GM12801 (cell line): ENCODE data around the gene DNAH17.

Source experiments
- TF ChIP-seq, protein P1 (sequence below): IDR thresholded peaks from one replicate; pipeline ENCODE4 v1.5.1; 2011; ENCODE audit warnings: control low read depth; ENCODE audit not compliant: insufficient read length; ENCODE audit errors: extremely low read depth

The DNAH17 gene

GRCh38 chr17:78460176-78460675, 117.0 kb downstream of the DNAH17 start:
- TF ChIP-seq, protein P1, sequence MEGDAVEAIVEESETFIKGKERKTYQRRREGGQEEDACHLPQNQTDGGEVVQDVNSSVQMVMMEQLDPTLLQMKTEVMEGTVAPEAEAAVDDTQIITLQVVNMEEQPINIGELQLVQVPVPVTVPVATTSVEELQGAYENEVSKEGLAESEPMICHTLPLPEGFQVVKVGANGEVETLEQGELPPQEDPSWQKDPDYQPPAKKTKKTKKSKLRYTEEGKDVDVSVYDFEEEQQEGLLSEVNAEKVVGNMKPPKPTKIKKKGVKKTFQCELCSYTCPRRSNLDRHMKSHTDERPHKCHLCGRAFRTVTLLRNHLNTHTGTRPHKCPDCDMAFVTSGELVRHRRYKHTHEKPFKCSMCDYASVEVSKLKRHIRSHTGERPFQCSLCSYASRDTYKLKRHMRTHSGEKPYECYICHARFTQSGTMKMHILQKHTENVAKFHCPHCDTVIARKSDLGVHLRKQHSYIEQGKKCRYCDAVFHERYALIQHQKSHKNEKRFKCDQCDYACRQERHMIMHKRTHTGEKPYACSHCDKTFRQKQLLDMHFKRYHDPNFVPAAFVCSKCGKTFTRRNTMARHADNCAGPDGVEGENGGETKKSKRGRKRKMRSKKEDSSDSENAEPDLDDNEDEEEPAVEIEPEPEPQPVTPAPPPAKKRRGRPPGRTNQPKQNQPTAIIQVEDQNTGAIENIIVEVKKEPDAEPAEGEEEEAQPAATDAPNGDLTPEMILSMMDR: no peak

GRCh38 chr17:78459696-78460095, 117.5 kb downstream of the DNAH17 start:
- TF ChIP-seq, protein P1: no peak

DNA sequence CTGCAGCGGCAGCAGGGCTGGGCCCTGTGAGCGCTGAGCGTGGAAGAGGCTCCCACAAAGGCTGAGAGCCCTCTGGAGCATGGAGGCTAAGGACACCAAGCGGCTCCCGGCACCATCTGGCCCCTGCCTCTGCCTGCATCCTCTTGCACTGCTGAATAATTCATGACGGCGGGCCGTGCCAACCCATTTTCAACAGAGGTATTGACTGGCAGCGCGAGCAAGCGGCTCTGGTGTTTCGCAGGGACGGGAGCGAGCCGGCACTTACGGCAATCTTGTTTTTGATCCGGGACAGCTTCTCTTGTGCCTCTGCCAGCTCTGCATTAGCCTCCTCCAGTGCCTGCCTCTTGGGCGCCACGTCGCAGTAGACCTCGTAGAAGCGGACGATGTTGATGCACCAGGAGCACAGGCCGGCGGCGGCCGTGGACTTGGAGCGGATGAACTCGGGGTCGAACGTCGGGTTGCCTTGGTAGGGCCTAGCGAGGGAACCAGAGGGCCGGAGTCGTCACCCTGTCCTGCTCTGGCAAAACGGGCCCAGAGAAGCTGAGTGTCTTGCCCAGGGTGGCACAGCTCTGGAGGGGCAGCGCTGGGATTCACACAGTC, 118.4 kb downstream of the DNAH17 start:
- TF ChIP-seq, protein P1: no peak

DNA sequence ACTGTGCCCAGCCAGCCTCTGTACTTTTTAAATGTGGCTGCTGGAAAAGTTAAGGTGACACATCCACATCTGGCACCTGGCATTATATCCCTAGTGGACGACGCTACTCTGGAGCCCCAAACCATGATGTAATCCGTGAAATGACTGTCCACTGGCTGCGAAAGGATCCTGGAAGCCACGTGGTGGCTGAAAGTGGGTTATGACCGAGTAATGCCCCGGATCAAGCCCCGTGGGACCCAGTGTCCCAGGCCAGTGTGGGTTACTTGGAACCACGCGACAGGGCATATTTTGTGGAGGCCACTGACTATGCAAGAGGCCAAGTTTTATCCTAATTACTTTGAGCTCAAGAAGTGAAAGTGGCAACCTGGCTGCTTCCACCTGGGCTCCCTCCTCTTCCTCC, 119.1 kb downstream of the DNAH17 start:
- TF ChIP-seq, protein P1: no peak

GRCh38 chr17:78454346-78454745, 122.8 kb downstream of the DNAH17 start:
- TF ChIP-seq, protein P1: no peak

DNA sequence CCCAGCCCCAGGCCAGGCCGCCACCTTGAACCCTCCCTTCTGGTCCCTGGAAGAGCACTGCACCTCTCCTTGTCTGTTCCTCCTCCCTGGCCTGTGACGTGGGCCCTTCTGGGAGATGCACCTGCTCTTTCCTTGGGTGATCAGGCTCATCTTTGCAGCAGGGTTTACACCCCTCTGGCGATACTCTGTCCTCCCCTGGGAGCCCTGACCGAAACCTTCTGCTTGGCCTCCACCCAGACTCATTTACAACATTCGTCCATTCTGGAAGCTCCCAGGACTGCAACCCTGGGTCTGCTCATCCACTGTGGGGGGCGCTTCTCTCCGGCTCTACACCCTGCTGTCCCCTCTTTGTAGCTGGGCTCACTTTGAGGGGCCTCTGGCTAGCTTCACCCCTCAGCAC, 125.4 kb downstream of the DNAH17 start:
- TF ChIP-seq, protein P1: no peak

DNA sequence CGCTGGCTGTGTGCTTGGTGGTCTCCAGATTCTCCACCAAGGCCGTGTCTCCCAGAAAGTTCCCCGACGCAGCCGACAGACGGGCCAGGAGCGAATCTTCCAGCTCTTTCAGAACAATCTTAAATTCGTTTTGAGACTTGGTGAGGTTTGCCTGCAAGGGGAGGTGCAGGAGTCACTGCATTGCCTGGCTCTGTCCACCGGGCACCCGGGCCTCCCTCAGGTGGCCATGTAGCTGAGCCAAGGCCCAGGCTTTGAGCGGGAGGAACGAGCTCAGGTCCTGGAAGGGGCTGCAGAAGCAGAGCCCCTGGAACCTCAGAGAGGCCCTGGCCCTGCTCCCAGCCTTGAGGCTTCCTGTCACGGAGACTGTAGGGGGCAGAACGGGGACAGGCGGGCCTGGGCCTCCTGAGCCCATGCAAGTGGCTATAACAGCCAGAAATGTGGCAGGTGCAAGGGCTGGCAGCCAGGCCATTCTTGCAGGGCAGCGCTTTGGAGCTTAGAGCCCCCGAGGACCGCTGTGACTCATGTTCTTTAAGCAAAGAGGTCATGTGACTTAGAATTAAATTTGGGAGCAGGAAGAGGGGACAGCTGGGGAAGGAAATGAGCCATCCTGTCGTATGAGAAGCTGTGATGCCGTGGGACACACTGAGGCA, 126.4 kb downstream of the DNAH17 start:
- TF ChIP-seq, protein P1: no peak
